ENCODE results near the gene SLCO2A1.
"Not testable (repeated sequence)": the region's sequence is repeated elsewhere in the genome, so short reads cannot be mapped to it uniquely, and the experiment has no call there.

Gene SLCO2A1

GRCh38 chr3:134029734-134030378 is at the start of gene SLCO2A1:
Gene SLCO2A1 (minus strand): TSS chr3:134029925. CDS start chr3:134029802, 123 bp downstream.
- no peak for DNase-seq

- DNase-seq: no peak
Measured at GRCh38 chr3:134079111-134079547, 49.4 kb upstream of the SLCO2A1 start.

- no peak for DNase-seq
Measured at GRCh38 chr3:134078169-134078831, 48.6 kb upstream of the SLCO2A1 start.

DNA sequence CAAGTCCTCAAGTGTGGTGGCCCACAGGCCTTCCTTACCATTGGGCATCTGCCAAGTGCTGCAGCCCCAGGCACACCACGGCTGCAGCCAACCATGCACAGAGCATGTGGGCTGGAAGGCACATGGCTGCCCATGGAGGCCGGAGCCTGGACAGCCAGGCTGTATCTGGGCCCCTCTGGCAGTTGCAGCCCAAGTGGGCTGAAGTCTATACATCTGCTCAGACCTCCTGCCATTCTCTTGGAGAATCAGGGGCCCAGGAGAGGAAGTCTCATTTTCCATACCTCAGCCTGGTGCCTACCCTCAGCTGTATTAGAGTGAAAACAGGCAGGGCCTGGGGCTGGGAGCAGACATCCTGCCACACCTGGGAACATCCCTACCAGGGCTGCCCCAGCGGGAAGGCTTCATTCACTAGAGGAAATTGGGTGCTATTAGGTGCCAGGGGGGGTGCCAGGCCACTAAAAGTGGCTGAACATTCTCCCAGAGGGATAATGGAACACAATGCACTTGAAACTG is 48.0 kb upstream of the SLCO2A1 start:
- DNase-seq: no peak

GRCh38 chr3:134076851-134077250 is 47.1 kb upstream of the SLCO2A1 start:
- DNase-seq: no peak

GRCh38 chr3:134075846-134076245 is 46.1 kb upstream of the SLCO2A1 start:
- no peak for DNase-seq

GRCh38 chr3:134075568-134075825 is 45.8 kb upstream of the SLCO2A1 start:
- DNase-seq: no peak

DNA sequence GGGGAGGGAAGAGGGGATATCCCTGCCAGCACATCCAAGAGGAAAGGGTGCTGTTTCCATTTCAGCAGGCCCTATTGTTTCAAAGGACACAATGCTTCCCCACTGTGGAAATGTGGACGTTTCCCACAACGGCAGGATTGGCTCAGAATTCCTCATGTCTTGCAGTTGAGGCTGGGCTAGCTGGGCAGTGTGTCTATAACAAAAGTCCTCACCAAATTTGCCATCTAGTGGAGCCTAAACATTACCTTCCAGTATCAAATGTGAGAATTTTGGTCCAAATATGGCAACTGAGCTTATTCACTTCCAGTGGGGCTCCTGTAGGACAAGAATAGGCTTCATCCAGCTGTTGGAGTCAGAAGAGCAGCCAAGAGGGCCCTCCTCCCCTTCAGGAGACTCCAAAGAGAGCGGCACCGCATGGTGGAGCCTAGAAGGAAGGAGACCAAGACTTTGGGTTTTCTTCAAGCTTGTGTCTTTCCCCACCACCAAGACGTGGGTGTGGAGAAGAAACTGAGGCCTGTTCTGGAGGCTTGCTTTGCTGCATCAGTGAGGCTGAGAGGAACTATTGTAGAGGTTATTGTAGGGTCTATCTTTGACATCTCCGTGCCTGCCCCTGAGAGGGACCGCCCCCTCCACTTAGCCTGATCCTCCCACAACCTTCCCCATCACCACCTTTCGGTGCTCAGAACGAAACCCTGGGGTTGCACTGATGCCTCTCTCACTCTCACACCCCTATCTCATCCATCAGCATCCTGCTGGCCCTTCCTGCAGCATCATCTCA is 45.3 kb upstream of the SLCO2A1 start:
- no peak for DNase-seq

DNA sequence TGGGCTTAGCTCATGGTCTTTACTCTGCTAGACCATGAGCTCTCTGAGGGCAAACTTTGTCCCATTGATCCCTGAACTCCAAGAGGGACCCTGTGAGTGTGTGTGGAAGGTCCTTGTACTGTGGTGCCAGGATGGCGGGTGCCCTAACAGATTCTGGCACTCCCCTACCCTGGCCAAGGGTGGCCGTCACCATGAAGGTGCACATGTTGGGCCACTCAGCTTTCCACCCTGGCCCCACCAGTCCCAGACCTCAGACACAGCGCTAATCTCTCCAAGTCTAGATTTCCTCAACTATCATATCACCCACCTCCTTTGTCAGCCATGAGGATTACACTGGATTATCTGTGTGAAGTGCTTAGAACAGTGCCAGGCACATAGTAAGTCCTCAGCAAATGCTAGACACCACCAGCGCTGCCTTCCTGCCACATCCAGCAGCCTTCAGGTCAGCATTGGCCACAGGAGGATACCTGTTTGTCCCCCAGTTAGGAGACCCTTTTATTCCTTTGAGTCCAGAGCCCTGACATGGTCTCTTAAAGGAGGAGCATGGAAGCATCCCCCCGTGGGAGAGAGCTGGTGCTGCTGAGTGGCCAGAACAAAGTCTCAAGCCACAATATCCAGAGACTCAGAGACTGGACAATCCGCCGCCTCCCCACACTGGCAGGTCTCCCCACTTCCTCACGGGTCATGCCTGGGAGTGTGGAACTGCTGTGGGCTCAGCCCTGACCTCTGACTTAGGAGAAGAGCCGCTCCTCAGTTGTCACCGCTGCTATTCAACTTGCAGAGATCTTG is 44.5 kb upstream of the SLCO2A1 start:
- no peak for DNase-seq

DNA sequence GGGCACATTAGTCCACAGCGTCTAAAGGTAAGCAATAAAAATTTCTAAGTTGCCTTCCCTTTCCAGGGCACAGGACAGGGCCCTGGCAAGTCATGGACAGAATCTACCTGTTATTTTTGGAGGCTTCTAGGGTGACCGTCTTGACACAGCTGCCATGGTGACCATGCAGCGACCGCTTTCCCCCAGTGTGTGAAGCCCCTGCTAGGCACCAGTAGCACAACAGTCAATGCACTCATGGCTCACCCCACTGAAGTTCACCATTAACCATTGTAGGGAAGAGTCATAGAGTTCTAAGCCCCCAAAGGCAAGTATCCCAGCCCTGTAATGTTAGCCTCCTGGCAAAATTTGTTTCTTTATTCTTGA is 43.8 kb upstream of the SLCO2A1 start:
- no peak for DNase-seq

DNA sequence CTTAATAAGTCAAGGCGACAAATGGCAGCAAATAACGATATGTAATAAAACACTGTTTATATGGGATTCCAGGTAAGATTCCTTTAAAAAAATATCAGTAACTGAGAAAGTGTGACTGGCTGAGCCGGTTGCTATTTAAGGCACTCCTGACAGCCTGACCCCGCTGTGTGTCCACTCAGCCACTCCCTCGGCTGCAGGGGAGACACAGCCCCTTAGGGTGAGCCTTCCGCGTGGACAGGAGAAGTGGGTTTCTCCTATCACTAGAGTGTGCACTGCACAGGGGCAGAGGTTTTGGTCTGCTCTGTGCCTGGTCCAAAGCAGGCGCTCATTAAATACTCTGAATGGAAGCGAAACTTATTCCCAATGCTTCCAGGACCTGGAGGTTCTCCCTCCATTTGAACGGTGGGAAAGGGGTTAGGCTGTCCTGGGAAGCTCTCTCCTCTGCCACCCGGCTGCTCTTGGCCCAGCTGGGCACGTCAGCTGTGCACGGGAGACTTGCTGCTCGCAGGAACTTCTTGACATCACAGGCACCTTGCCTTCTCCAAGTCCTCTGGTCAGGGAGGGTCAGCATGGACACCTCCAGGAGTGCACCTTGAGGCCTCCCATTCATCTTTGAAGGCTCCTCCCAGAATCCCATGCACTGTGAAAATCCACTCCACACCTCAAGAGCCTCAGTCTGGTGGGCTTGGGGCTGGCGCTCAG is 43.3 kb upstream of the SLCO2A1 start:
- DNase-seq: no peak

GRCh38 chr3:134070281-134070680 is 40.6 kb upstream of the SLCO2A1 start:
- DNase-seq: not testable (repeated sequence)

GRCh38 chr3:134068429-134068828 is 38.7 kb upstream of the SLCO2A1 start:
- DNase-seq: no peak

- DNase-seq: no peak
Measured at GRCh38 chr3:134067531-134068161, 37.9 kb upstream of the SLCO2A1 start.

DNA sequence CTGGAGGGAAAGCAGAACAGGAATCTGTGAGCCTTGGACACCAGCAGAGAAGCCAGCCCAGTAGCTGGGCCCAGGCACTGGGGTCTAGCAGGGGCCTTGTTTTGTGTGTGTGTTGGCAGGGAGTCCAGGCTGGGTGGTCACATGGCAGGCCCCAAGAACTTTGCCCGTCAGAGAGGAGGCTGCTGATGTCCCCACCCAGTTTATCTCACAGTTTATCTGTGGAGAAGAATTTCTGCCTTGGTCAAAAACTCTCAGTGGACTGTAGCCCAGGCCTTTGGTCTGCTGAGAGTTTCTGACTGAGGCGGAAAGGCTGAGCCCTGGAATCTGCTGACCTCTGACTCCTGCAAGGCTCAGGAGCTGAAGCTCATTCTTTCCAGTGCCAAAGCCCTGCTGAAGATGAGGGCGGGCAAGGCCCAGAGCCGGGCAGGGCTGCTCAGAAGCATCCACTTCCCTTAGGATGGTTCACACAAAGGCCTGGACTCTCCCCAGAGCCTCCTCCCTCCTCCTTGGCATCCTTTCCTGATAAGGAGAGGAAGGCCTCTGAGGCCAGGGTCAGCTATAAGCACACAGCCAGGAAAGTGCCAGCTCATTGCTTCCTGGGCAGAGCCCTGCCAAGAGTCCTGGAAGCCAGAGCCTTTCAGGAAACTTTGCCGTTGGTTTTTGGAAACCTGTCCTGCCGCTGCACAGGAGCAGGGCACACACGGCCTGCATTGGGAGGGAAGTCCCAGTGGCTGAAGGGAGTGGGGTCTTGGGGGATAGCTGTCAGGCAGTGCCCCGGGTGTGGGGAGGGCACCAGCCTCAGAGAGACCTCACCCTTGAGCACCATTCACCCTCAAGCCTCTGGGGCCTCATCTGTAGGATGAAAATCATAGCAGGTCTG is 37.2 kb upstream of the SLCO2A1 start:
- no peak for DNase-seq

DNA sequence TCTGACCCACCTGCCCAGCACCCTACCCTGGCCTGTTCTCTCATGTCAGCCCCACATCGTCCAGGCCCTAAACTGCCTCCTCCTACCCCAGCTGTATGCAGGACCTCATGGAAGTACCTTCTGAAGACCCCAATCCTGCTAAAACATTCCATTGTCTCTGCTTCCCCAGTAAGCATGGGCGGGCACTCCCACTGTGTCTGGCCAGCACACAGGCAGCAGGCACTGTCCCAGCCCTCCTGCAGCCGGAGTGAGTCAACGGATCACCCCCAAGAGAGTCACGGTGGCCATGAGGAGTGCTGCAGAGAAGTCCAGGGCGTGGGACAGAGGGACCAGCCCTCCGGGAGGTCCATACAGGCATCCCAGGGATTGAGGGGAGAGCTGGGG is 36.4 kb upstream of the SLCO2A1 start:
- no peak for DNase-seq

- DNase-seq: no peak
Measured at GRCh38 chr3:134065252-134066157, 35.8 kb upstream of the SLCO2A1 start.

DNA sequence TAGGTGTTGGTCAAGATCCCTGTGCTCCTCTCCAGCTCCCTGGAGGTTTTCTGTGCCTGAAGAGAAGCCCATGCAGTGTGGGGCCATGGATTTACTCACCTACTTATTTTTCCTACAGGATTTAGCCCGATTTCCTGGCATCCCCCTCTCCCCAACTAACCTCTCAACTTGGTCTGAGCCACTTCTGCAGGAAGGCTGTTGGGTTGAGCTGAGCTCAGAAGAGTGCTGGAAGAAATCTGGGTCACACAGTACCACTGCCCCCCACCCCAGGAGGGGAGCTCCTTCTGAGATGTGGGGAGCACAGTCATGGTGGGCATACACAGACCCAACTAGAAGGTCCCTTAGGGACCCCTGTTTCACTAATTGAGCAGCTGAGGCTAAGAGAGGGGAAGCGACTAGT is 34.4 kb upstream of the SLCO2A1 start:
- no peak for DNase-seq

GRCh38 chr3:134061401-134061800 is 31.7 kb upstream of the SLCO2A1 start:
- no peak for DNase-seq
